Muscle of arm (tissue), 14 donors: Measurements from ENCODE around the gene ROBO1. TPM values are rescaled to one million over a fixed set of nuclear protein-coding genes. Genes with fewer than 3 reads are reported as not detected.
"Not testable (repeated sequence)": the region's sequence is repeated elsewhere in the genome, so short reads cannot be mapped to it uniquely, and the experiment has no call there.

Source experiments
- DNase-seq: peaks from one replicate; pipeline ENCODE4 v3.0.0-alpha.2; 2013
- long read RNA-seq, 11 donors: transcript quantifications; one replicate each; lab custom pipeline, GENCODE V29; 2026
- polyA plus RNA-seq, 12 donors: library from polyadenylated mRNA; unstranded; fragments of 120-200 nt; gene quantifications; one replicate each; pipeline ENCODE4 v1.2.1, GENCODE V29; 2013; ENCODE audit not compliant: insufficient read length in 12 of 12

Gene ROBO1
- 100 to 1,000 TPM in 1 of 12 donors, 10 to 100 TPM in 10, not detected in 1; 35.6 to 199 (median 50.1) TPM for polyA plus RNA-seq
- long read RNA-seq, donor 1, result 0 reads
- long read RNA-seq, donor 2, result 0 reads
- long read RNA-seq, donor 3, result 0 reads
- long read RNA-seq, donor 4, result 0 reads
- long read RNA-seq, donor 5, result 0 reads
- long read RNA-seq, donor 6, result 0 reads
- long read RNA-seq, donor 7, result 0 reads
- long read RNA-seq, donor 8, result 0 reads
- long read RNA-seq, donor 9, result 0 reads
- long read RNA-seq, donor 10, result 0 reads
- long read RNA-seq, donor 11, result 0 reads

- no peak for DNase-seq
Measured at GRCh38 chr3:79767905-79768267, at the start of gene ROBO1. Gene ROBO1 (minus strand): TSS chr3:79767998.

- no peak for DNase-seq
Measured at GRCh38 chr3:79817224-79817623, 49.4 kb upstream of the ROBO1 start.

GRCh38 chr3:79815478-79815877 lies 47.7 kb upstream of the ROBO1 start:
- no peak for DNase-seq

- no peak for DNase-seq
Measured at GRCh38 chr3:79810581-79810980, 42.8 kb upstream of the ROBO1 start.

GRCh38 chr3:79810092-79810491 lies 42.3 kb upstream of the ROBO1 start:
- DNase-seq, result no peak

- DNase-seq, result no peak
Measured at GRCh38 chr3:79809106-79809505, 41.3 kb upstream of the ROBO1 start.

GRCh38 chr3:79808515-79808914 lies 40.7 kb upstream of the ROBO1 start:
- DNase-seq, result no peak

- DNase-seq, result not testable (repeated sequence)
Measured at GRCh38 chr3:79790177-79790576, 22.4 kb upstream of the ROBO1 start.

- no peak for DNase-seq
Measured at GRCh38 chr3:79773291-79773690, 5.5 kb upstream of the ROBO1 start.

GRCh38 chr3:79769229-79769628 lies 1.4 kb upstream of the ROBO1 start:
- no peak for DNase-seq

GRCh38 chr3:79767194-79767904 lies 449 bp downstream of the ROBO1 start:
- DNase-seq, result peak; percentile 21

- no peak for DNase-seq
Measured at GRCh38 chr3:79766496-79767193, 1.2 kb downstream of the ROBO1 start.

GRCh38 chr3:79765911-79766310 lies 1.9 kb downstream of the ROBO1 start:
- no peak for DNase-seq

- DNase-seq, result no peak
Measured at GRCh38 chr3:79761441-79761840, 6.4 kb downstream of the ROBO1 start.

GRCh38 chr3:79751703-79752102 lies 16.1 kb downstream of the ROBO1 start:
- no peak for DNase-seq

- no peak for DNase-seq
Measured at GRCh38 chr3:79737530-79737929, 30.3 kb downstream of the ROBO1 start.

- DNase-seq, result peak; percentile 46
Measured at GRCh38 chr3:79729096-79729495, 38.7 kb downstream of the ROBO1 start.

GRCh38 chr3:79726786-79727185 lies 41.0 kb downstream of the ROBO1 start:
- DNase-seq, result no peak

GRCh38 chr3:79724206-79724605 lies 43.6 kb downstream of the ROBO1 start:
- no peak for DNase-seq

GRCh38 chr3:79690072-79690471 lies 77.7 kb downstream of the ROBO1 start:
- no peak for DNase-seq

- no peak for DNase-seq
Measured at GRCh38 chr3:79685108-79685507, 82.7 kb downstream of the ROBO1 start.

- no peak for DNase-seq
Measured at GRCh38 chr3:79684041-79684440, 83.8 kb downstream of the ROBO1 start.

- no peak for DNase-seq
Measured at GRCh38 chr3:79672731-79673130, 95.1 kb downstream of the ROBO1 start.
